ENCODE data around the gene CDT1.

Gene CDT1

DNA sequence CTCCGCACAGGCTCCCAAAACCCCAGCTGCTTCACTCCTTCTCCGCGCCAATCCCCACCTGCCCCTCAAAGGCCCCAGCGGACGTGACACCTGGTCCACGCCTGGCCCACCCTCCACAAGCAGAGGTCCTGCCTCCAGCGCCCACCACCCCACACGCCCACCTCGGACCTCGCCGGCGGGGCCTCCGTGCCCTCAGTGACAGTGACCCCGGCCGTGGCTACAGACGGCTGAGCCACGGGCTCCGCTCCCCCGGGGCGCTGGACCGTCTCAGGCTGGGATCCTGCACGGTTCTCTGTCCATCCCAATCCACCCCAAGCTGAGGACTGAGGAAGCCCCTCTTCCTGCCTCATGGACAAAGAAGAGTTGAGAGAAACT, 43.6 kb upstream of the CDT1 start:
- Histone ChIP-seq H3K79me1 (replicated peaks; ENCODE audit: low read length, poor library complexity, severe bottlenecking) (peaks cover 36% of the 10 kb centered on the region), H3K23ac (ENCODE audit: low read length in 2 of 2) (no peak overlapping the region), H3K9ac (ENCODE audit: low read length) (no peak overlapping the region), H3K4me2 (ENCODE audit: low read length, poor library complexity, severe bottlenecking) (no peak overlapping the region), H2BK12ac (ENCODE audit: low read length in 2 of 2) (peak overlapping the region; percentile 11 to 65), H4K91ac (ENCODE audit: low read length) (peak overlapping the region; percentile 84), H2BK120ac (ENCODE audit: low read depth, low read length) (no peak overlapping the region), H2AK5ac (ENCODE audit: low read length, severe bottlenecking) (no peak overlapping the region), H3K27ac (ENCODE audit: low read length, poor library complexity, severe bottlenecking) (no peak overlapping the region), H3K4me1 (ENCODE audit: control insufficient read depth, insufficient read depth, low read depth, low read length) (peaks cover 73% of the 10 kb centered on the region), H3K36me3 (ENCODE audit: control insufficient read depth in 1 of 2, insufficient read depth in 2 of 2, low read depth in 1 of 2, low read length in 2 of 2) (peaks cover 8 to 40% of the 10 kb centered on the region in 2 experiments), H4K8ac (ENCODE audit: low read length) (peak overlapping the region; percentile 88), H3K14ac (ENCODE audit: low read length in 2 of 2) (no peak overlapping the region), H3K27me3 (ENCODE audit: control insufficient read depth in 1 of 2, insufficient read depth in 1 of 2, low read length in 2 of 2) (no peaks in the 10 kb centered on the region), H3K4ac (ENCODE audit: low read depth in 1 of 2, low read length in 2 of 2) (peak overlapping the region in 1 of 2 experiments; percentile 41), H2BK5ac (ENCODE audit: low read depth, low read length, poor library complexity, severe bottlenecking) (no peak overlapping the region), H2AFZ (ENCODE audit: low read depth, low read length) (no peak overlapping the region), H3K18ac (ENCODE audit: low read depth in 1 of 2, low read length in 2 of 2) (peak overlapping the region in 1 of 2 experiments; percentile 65), H3K4me3 (ENCODE audit: insufficient read depth in 1 of 2, low read depth in 1 of 2, low read length in 2 of 2) (no peak overlapping the region), H2BK15ac (ENCODE audit: low read depth, poor library complexity, severe bottlenecking) (peak overlapping the region; percentile 64), H3K9me3 (ENCODE audit: control insufficient read depth, low read length) (no peaks in the 10 kb centered on the region)
- DNase-seq, result no peak
- WGBS, result 95% methylated on average over 22 of the region's 22 CpGs

DNA sequence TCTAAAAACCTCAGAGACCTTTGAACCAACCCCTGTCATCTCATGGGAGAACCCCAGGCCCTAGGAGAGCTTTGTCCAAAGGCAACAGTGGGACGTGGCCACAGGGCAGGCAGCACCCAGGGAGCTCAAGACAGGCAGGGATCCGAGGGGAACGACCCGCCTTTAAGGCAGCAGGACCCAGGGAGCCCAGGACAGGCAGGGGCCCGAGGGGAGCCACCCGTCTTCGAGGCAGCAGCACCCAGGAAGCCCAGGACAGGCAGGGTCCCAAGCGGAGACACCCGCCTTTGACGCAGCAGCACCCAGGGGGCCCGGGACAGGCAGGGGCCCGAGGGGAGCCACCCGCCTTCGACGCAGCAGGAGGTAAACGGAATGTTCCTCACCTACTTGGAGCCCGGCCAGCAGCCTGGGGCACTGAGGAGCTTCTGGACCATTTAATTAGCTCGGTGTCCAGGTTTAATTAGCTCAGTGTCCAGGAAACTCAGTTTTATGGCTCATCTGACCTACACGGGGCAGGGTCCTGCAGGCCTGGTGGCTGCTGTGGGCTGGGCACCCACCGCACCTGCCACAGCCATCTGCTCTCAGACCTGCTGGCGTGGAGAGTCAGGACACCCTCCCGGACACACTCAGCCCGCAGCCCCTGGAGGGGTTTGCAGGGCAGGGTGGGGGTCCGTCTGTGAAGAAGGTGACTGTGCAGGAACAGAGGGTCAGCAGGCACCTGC, 43.0 kb upstream of the CDT1 start:
- Histone ChIP-seq H3K27ac (ENCODE audit: low read length, poor library complexity, severe bottlenecking) (no peak overlapping the region), H3K9ac (ENCODE audit: low read length) (no peak overlapping the region), H2AFZ (ENCODE audit: low read depth, low read length) (no peak overlapping the region), H3K4ac (ENCODE audit: low read depth in 1 of 2, low read length in 2 of 2) (no peak overlapping the region), H3K23ac (ENCODE audit: low read length in 2 of 2) (no peak overlapping the region), H3K4me1 (ENCODE audit: control insufficient read depth, insufficient read depth, low read depth, low read length) (peaks cover 74% of the 10 kb centered on the region), H2BK15ac (ENCODE audit: low read depth, poor library complexity, severe bottlenecking) (peak overlapping the region; percentile 64), H3K9me3 (ENCODE audit: control insufficient read depth, low read length) (no peaks in the 10 kb centered on the region), H2AK5ac (ENCODE audit: low read length, severe bottlenecking) (no peak overlapping the region), H3K27me3 (ENCODE audit: control insufficient read depth in 1 of 2, insufficient read depth in 1 of 2, low read length in 2 of 2) (no peaks in the 10 kb centered on the region), H4K91ac (ENCODE audit: low read length) (peak overlapping the region; percentile 27), H3K79me1 (replicated peaks; ENCODE audit: low read length, poor library complexity, severe bottlenecking) (peaks cover 40% of the 10 kb centered on the region), H4K8ac (ENCODE audit: low read length) (peak overlapping the region; percentile 32), H3K36me3 (ENCODE audit: control insufficient read depth in 1 of 2, insufficient read depth in 2 of 2, low read depth in 1 of 2, low read length in 2 of 2) (peaks cover 8 to 43% of the 10 kb centered on the region in 2 experiments), H2BK12ac (ENCODE audit: low read length in 2 of 2) (peak overlapping the region in 1 of 2 experiments; percentile 15), H3K4me2 (ENCODE audit: low read length, poor library complexity, severe bottlenecking) (no peak overlapping the region), H3K4me3 (ENCODE audit: insufficient read depth in 1 of 2, low read depth in 1 of 2, low read length in 2 of 2) (no peak overlapping the region), H2BK5ac (ENCODE audit: low read depth, low read length, poor library complexity, severe bottlenecking) (no peak overlapping the region), H3K18ac (ENCODE audit: low read depth in 1 of 2, low read length in 2 of 2) (no peak overlapping the region), H2BK120ac (ENCODE audit: low read depth, low read length) (no peak overlapping the region), H3K14ac (ENCODE audit: low read length in 2 of 2) (no peak overlapping the region)
- 90% methylated on average over 24 of the region's 24 CpGs for WGBS
- DNase-seq, result no peak

DNA sequence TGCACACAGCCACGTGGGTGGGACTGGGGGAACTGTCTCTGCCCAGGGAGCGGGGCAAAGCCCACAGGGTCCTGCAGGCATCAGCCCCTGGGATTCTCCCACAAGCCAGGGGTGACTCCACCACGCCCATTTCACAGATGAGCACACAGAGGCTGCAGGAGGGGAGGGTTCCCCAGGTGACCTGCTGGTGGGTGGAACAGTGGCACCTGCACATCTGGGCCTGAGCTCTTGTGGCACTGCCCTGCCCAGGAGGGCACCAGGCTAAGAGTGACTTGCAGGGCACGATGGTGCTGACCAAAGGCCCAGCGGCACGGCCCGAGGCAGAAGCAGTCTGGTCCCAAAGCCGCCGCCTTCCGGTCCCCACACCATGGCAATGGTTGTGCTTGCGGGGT, 42.5 kb upstream of the CDT1 start:
- Histone ChIP-seq H3K4ac (ENCODE audit: low read depth in 1 of 2, low read length in 2 of 2) (no peak overlapping the region), H2AK5ac (ENCODE audit: low read length, severe bottlenecking) (no peak overlapping the region), H3K9ac (ENCODE audit: low read length) (no peak overlapping the region), H2BK120ac (ENCODE audit: low read depth, low read length) (no peak overlapping the region), H4K91ac (ENCODE audit: low read length) (peak overlapping the region; percentile 74), H2AFZ (ENCODE audit: low read depth, low read length) (no peak overlapping the region), H3K9me3 (ENCODE audit: control insufficient read depth, low read length) (no peaks in the 10 kb centered on the region), H3K36me3 (ENCODE audit: control insufficient read depth in 1 of 2, insufficient read depth in 2 of 2, low read depth in 1 of 2, low read length in 2 of 2) (peaks cover 11 to 41% of the 10 kb centered on the region in 2 experiments), H3K4me2 (ENCODE audit: low read length, poor library complexity, severe bottlenecking) (no peak overlapping the region), H3K27ac (ENCODE audit: low read length, poor library complexity, severe bottlenecking) (no peak overlapping the region), H2BK15ac (ENCODE audit: low read depth, poor library complexity, severe bottlenecking) (no peak overlapping the region), H2BK5ac (ENCODE audit: low read depth, low read length, poor library complexity, severe bottlenecking) (no peak overlapping the region), H3K4me1 (ENCODE audit: control insufficient read depth, insufficient read depth, low read depth, low read length) (peaks cover 76% of the 10 kb centered on the region), H2BK12ac (ENCODE audit: low read length in 2 of 2) (peak overlapping the region in 1 of 2 experiments; percentile 15), H3K27me3 (ENCODE audit: control insufficient read depth in 1 of 2, insufficient read depth in 1 of 2, low read length in 2 of 2) (no peaks in the 10 kb centered on the region), H3K18ac (ENCODE audit: low read depth in 1 of 2, low read length in 2 of 2) (no peak overlapping the region), H3K79me1 (replicated peaks; ENCODE audit: low read length, poor library complexity, severe bottlenecking) (peaks cover 37% of the 10 kb centered on the region), H4K8ac (ENCODE audit: low read length) (no peak overlapping the region), H3K23ac (ENCODE audit: low read length in 2 of 2) (no peak overlapping the region), H3K14ac (ENCODE audit: low read length in 2 of 2) (no peak overlapping the region), H3K4me3 (ENCODE audit: insufficient read depth in 1 of 2, low read depth in 1 of 2, low read length in 2 of 2) (no peak overlapping the region)
- DNase-seq, result no peak
- 93% methylated on average over 11 of the region's 11 CpGs for WGBS

DNA sequence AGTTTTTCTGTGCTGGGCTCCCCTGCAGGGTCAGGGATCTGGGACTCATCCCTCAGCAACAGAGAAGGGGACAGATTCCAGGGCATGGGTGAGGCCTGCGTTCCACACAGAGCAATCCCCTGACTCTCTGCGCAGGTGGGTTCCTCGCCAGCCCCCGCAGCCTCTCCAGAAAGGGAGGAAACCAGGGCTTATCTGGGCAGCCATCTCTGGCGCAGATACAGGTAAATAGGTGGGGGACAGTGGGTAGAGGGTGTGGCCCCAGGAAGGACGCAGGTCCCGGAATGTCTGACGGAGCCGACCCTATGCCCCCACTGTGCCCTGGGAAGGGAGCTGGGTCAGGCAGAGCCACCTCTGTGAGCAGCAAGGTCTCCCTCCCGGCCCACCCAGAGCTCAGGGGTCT, 41.8 kb upstream of the CDT1 start:
- no peaks in the 10 kb centered on the region for H3K27me3 ChIP-seq (ENCODE audit: control insufficient read depth in 1 of 2, insufficient read depth in 1 of 2, low read length in 2 of 2)
- H3K4me1 ChIP-seq (ENCODE audit: control insufficient read depth, insufficient read depth, low read depth, low read length), result peaks cover 80% of the 10 kb centered on the region
- no peak overlapping the region for H2AFZ ChIP-seq (ENCODE audit: low read depth, low read length)
- no peak overlapping the region for H3K27ac ChIP-seq (ENCODE audit: low read length, poor library complexity, severe bottlenecking)
- peaks cover 40% of the 10 kb centered on the region for H3K79me1 ChIP-seq (replicated peaks; ENCODE audit: low read length, poor library complexity, severe bottlenecking)
- no peak overlapping the region for H3K4ac ChIP-seq (ENCODE audit: low read depth in 1 of 2, low read length in 2 of 2)
- H3K14ac ChIP-seq (ENCODE audit: low read length in 2 of 2), result no peak overlapping the region
- no peaks in the 10 kb centered on the region for H3K9me3 ChIP-seq (ENCODE audit: control insufficient read depth, low read length)
- no peak overlapping the region for H2AK5ac ChIP-seq (ENCODE audit: low read length, severe bottlenecking)
- no peak overlapping the region for H3K23ac ChIP-seq (ENCODE audit: low read length in 2 of 2)
- no peak overlapping the region for H3K4me2 ChIP-seq (ENCODE audit: low read length, poor library complexity, severe bottlenecking)
- no peak overlapping the region for H2BK5ac ChIP-seq (ENCODE audit: low read depth, low read length, poor library complexity, severe bottlenecking)
- WGBS, result 93% methylated on average over 10 of the region's 10 CpGs
- no peak for DNase-seq
- peak overlapping the region in 1 of 2 experiments; percentile 43 for H2BK12ac ChIP-seq (ENCODE audit: low read length in 2 of 2)
- H4K91ac ChIP-seq (ENCODE audit: low read length), result no peak overlapping the region
- H4K8ac ChIP-seq (ENCODE audit: low read length), result no peak overlapping the region
- no peak overlapping the region for H3K4me3 ChIP-seq (ENCODE audit: insufficient read depth in 1 of 2, low read depth in 1 of 2, low read length in 2 of 2)
- peaks cover 11 to 40% of the 10 kb centered on the region in 2 experiments for H3K36me3 ChIP-seq (ENCODE audit: control insufficient read depth in 1 of 2, insufficient read depth in 2 of 2, low read depth in 1 of 2, low read length in 2 of 2)
- H2BK120ac ChIP-seq (ENCODE audit: low read depth, low read length), result no peak overlapping the region
- H3K9ac ChIP-seq (ENCODE audit: low read length), result no peak overlapping the region
- no peak overlapping the region for H2BK15ac ChIP-seq (ENCODE audit: low read depth, poor library complexity, severe bottlenecking)
- H3K18ac ChIP-seq (ENCODE audit: low read depth in 1 of 2, low read length in 2 of 2), result no peak overlapping the region

Data from mesenchymal stem cell (in vitro differentiated cells and primary cell).